IPS-20b (cell line): ENCODE results near the gene ATG13.
"Not testable (repeated sequence)": the region's sequence is repeated elsewhere in the genome, so short reads cannot be mapped to it uniquely, and the experiment has no call there.

Experiments
- H3K27ac ChIP-seq: one replicate; pipeline ENCODE4 v1.5.1; 2013; ENCODE audit warnings: low read length
- H3K27me3 ChIP-seq: 2 replicates; pipeline ENCODE4 v1.6.1; 2013; ENCODE audit warnings: mild to moderate bottlenecking, low read length, inconsistent platforms; ENCODE audit not compliant: insufficient read depth
- H3K36me3 ChIP-seq: 2 replicates; pipeline ENCODE4 v1.6.1; 2013; ENCODE audit warnings: low read depth, mild to moderate bottlenecking, inconsistent platforms, low read length, moderate library complexity; ENCODE audit not compliant: insufficient read depth
- H3K4me1 ChIP-seq: 2 replicates; pipeline ENCODE4 v1.6.1; 2013; ENCODE audit warnings: mild to moderate bottlenecking, control low read depth, inconsistent platforms, low read length, moderate library complexity; ENCODE audit not compliant: insufficient read depth
- H3K4me3 ChIP-seq: 2 replicates; pipeline ENCODE4 v1.5.1; 2013; ENCODE audit warnings: mild to moderate bottlenecking, low read length, inconsistent platforms
- H3K9ac ChIP-seq: 2 replicates; pipeline ENCODE4 v1.6.1; 2013; ENCODE audit warnings: low read depth, mild to moderate bottlenecking, inconsistent platforms, low read length, moderate library complexity
- H3K9me3 ChIP-seq: 2 replicates; pipeline ENCODE4 v1.6.1; 2013; ENCODE audit warnings: mild to moderate bottlenecking, low read depth, low read length, inconsistent platforms; ENCODE audit not compliant: insufficient read depth

The ATG13 gene

GRCh38 chr11:46617134-46617971 is at the start of gene ATG13, which contains the start of gene HARBI1:
ATG13 (plus strand) TSS chr11:46617553; CDS start chr11:46644292, 26,739 bp downstream.
HARBI1 (minus strand) TSS chr11:46617227; CDS start chr11:46616237, 990 bp downstream.
- Histone ChIP-seq H3K36me3 (peaks cover 7% of the 10 kb centered on the region; the same call in 1 of the 2 replicates), H3K27me3 (no peaks in the 10 kb centered on the region), H3K4me3 (peak within 1 kb of the TSS; percentile 96), H3K9me3 (no peaks in the 10 kb centered on the region), H3K4me1 (0 out of 2 replicates have a peak, but pooled peaks cover 3% of the 10 kb centered on the region), H3K9ac (peak within 1 kb of the TSS; percentile 93), H3K27ac (peak within 1 kb of the TSS; percentile 76)

GRCh38 chr11:46570790-46571398 is 46.5 kb upstream of the ATG13 start:
- Histone ChIP-seq H3K4me1 (no peaks in the 10 kb centered on the region), H3K36me3 (no peaks in the 10 kb centered on the region), H3K4me3 (no peak overlapping the region), H3K27me3 (no peaks in the 10 kb centered on the region), H3K9ac (no peak overlapping the region), H3K27ac (no peak overlapping the region), H3K9me3 (no peaks in the 10 kb centered on the region)

GRCh38 chr11:46574656-46575055 is 42.7 kb upstream of the ATG13 start:
- Histone ChIP-seq H3K9ac (no peak overlapping the region), H3K27ac (no peak overlapping the region), H3K4me3 (no peak overlapping the region), H3K4me1 (no peaks in the 10 kb centered on the region), H3K9me3 (no peaks in the 10 kb centered on the region), H3K36me3 (no peaks in the 10 kb centered on the region), H3K27me3 (no peaks in the 10 kb centered on the region)

- Histone ChIP-seq H3K9ac (no peak overlapping the region), H3K27ac (no peak overlapping the region), H3K27me3 (no peaks in the 10 kb centered on the region), H3K4me1 (no peaks in the 10 kb centered on the region), H3K9me3 (no peaks in the 10 kb centered on the region), H3K36me3 (no peaks in the 10 kb centered on the region), H3K4me3 (no peak overlapping the region)
Measured at GRCh38 chr11:46577058-46577457, 40.3 kb upstream of the ATG13 start.

GRCh38 chr11:46582588-46582987 is 34.8 kb upstream of the ATG13 start:
- Histone ChIP-seq H3K9ac (no peak overlapping the region), H3K27ac (no peak overlapping the region), H3K4me3 (no peak overlapping the region), H3K4me1 (no peaks in the 10 kb centered on the region), H3K36me3 (no peaks in the 10 kb centered on the region), H3K27me3 (no peaks in the 10 kb centered on the region), H3K9me3 (no peaks in the 10 kb centered on the region)

- not testable (repeated sequence) for H3K27me3 ChIP-seq, H3K9ac ChIP-seq, H3K9me3 ChIP-seq, H3K4me3 ChIP-seq, H3K27ac ChIP-seq, H3K36me3 ChIP-seq, H3K4me1 ChIP-seq
Measured at GRCh38 chr11:46583513-46583912, 33.8 kb upstream of the ATG13 start.

- Histone ChIP-seq H3K4me1 (0 out of 2 replicates have a peak, but pooled peaks cover 3% of the 10 kb centered on the region), H3K9me3 (no peaks in the 10 kb centered on the region), H3K27ac (no peak overlapping the region), H3K36me3 (no peaks in the 10 kb centered on the region), H3K4me3 (no peak overlapping the region), H3K27me3 (no peaks in the 10 kb centered on the region), H3K9ac (no peak overlapping the region)
Measured at GRCh38 chr11:46588131-46588530, 29.2 kb upstream of the ATG13 start.

- Histone ChIP-seq H3K4me3 (no peak overlapping the region), H3K9ac (no peak overlapping the region), H3K27ac (no peak overlapping the region), H3K4me1 (0 out of 2 replicates have a peak, but pooled peaks cover 3% of the 10 kb centered on the region), H3K36me3 (no peaks in the 10 kb centered on the region), H3K27me3 (no peaks in the 10 kb centered on the region), H3K9me3 (no peaks in the 10 kb centered on the region)
Measured at GRCh38 chr11:46588915-46589314, 28.4 kb upstream of the ATG13 start.

- Histone ChIP-seq H3K4me1 (peaks cover 9% of the 10 kb centered on the region; the same call in 1 of the 2 replicates), H3K27me3 (no peaks in the 10 kb centered on the region), H3K27ac (no peak overlapping the region), H3K36me3 (no peaks in the 10 kb centered on the region), H3K9ac (no peak overlapping the region), H3K9me3 (no peaks in the 10 kb centered on the region), H3K4me3 (no peak overlapping the region)
Measured at GRCh38 chr11:46590740-46591605, 26.4 kb upstream of the ATG13 start.

GRCh38 chr11:46593550-46594373 is 23.6 kb upstream of the ATG13 start, which contains the start of gene AMBRA1:
AMBRA1 (minus strand) TSS chr11:46594023; CDS start chr11:46548380, 45,643 bp downstream.
- Histone ChIP-seq H3K9ac (peak within 1 kb of the TSS; percentile 82), H3K9me3 (no peaks in the 10 kb centered on the region), H3K4me3 (peak within 1 kb of the TSS; percentile 95), H3K27me3 (no peaks in the 10 kb centered on the region), H3K4me1 (peaks cover 9% of the 10 kb centered on the region; the same call in 1 of the 2 replicates), H3K27ac (peak within 1 kb of the TSS; percentile 19), H3K36me3 (no peaks in the 10 kb centered on the region)

- no peaks in the 10 kb centered on the region for H3K36me3 ChIP-seq
- peak overlapping the region; percentile 95 for H3K4me3 ChIP-seq
- no peaks in the 10 kb centered on the region for H3K9me3 ChIP-seq
- H3K4me1 ChIP-seq: peaks cover 9% of the 10 kb centered on the region; the same call in 1 of the 2 replicates
- H3K9ac ChIP-seq: peak overlapping the region; percentile 82; the same call in 1 of the 2 replicates
- peak overlapping the region; percentile 19 for H3K27ac ChIP-seq
- no peaks in the 10 kb centered on the region for H3K27me3 ChIP-seq
Measured at GRCh38 chr11:46594374-46594700, 23.0 kb upstream of the ATG13 start.
